NCI-H2107 treated with DMSO at 0.1 percent for 48 hours (cell line): ENCODE data around the gene ASF1A.
"Not testable (repeated sequence)": the region's sequence is repeated elsewhere in the genome, so short reads cannot be mapped to it uniquely, and the experiment has no call there.

Source experiments
- DNase-seq: peaks from one replicate; lab custom pipeline; 2025; ENCODE audit not compliant: unreplicated experiment; lab: John Stamatoyannopoulos, UW

The ASF1A gene

GRCh38 chr6:118893807-118894424 is at the start of gene ASF1A:
Gene ASF1A (plus strand): TSS chr6:118894152. CDS start chr6:118894414, 262 bp downstream.
- peak; percentile 96 for DNase-seq

GRCh38 chr6:118844915-118845314 is 49.0 kb upstream of the ASF1A start:
- no peak for DNase-seq

GRCh38 chr6:118853408-118853807 is 40.5 kb upstream of the ASF1A start:
- DNase-seq, result no peak

GRCh38 chr6:118856301-118856700 is 37.7 kb upstream of the ASF1A start:
- no peak for DNase-seq

- DNase-seq, result no peak
Observed at GRCh38 chr6:118859517-118860064, 34.4 kb upstream of the ASF1A start.

- no peak for DNase-seq
Observed at GRCh38 chr6:118860363-118860762, 33.6 kb upstream of the ASF1A start.

GRCh38 chr6:118860880-118861279 is 33.1 kb upstream of the ASF1A start:
- no peak for DNase-seq

GRCh38 chr6:118862443-118862842 is 31.5 kb upstream of the ASF1A start:
- DNase-seq, result no peak

GRCh38 chr6:118864341-118865099 is 29.4 kb upstream of the ASF1A start:
- DNase-seq, result no peak

- DNase-seq, result no peak
Observed at GRCh38 chr6:118865100-118865391, 28.9 kb upstream of the ASF1A start.

- no peak for DNase-seq
Observed at GRCh38 chr6:118867181-118867580, 26.8 kb upstream of the ASF1A start.

- not testable (repeated sequence) for DNase-seq
Observed at GRCh38 chr6:118868901-118869300, 25.1 kb upstream of the ASF1A start.

- no peak for DNase-seq
Observed at GRCh38 chr6:118869350-118869749, 24.6 kb upstream of the ASF1A start.

GRCh38 chr6:118869894-118870589 is 23.9 kb upstream of the ASF1A start:
- no peak for DNase-seq

GRCh38 chr6:118871331-118871730 is 22.6 kb upstream of the ASF1A start:
- no peak for DNase-seq

GRCh38 chr6:118872318-118872717 is 21.6 kb upstream of the ASF1A start:
- no peak for DNase-seq

GRCh38 chr6:118872726-118873125 is 21.2 kb upstream of the ASF1A start:
- DNase-seq, result no peak

- no peak for DNase-seq
Observed at GRCh38 chr6:118873239-118873638, 20.7 kb upstream of the ASF1A start.

- no peak for DNase-seq
Observed at GRCh38 chr6:118875672-118876071, 18.3 kb upstream of the ASF1A start.

GRCh38 chr6:118876198-118876597 is 17.8 kb upstream of the ASF1A start:
- DNase-seq, result no peak

GRCh38 chr6:118876814-118877213 is 17.1 kb upstream of the ASF1A start:
- no peak for DNase-seq

- DNase-seq, result no peak
Observed at GRCh38 chr6:118877806-118878205, 16.1 kb upstream of the ASF1A start.
